ENCODE results near the gene BAIAP2L1.

GRCh38 chr7:98293265-98293664 lies 107.6 kb downstream of the BAIAP2L1 start:
- TF ChIP-seq POLR2AphosphoS5 (IDR thresholded peaks at IDR 0.05; ENCODE audit: low read depth, low read length) (no peak), POLR2A (IDR thresholded peaks at IDR 0.05; ENCODE audit: low read depth, low read length) (no peak)
